T1000 (cell line): ENCODE measurements around the gene EIF1.
A peak's percentile ranks its signal among the peaks of the same experiment; 100 is the strongest.
"Not testable (repeated sequence)": the region's sequence is repeated elsewhere in the genome, so short reads cannot be mapped to it uniquely, and the experiment has no call there.

ENCODE experiments used
- DNase-seq: peaks from one replicate; lab custom pipeline; 2025; ENCODE audit warnings: mixed read lengths; lab: John Stamatoyannopoulos, UW

EIF1 gene

DNA sequence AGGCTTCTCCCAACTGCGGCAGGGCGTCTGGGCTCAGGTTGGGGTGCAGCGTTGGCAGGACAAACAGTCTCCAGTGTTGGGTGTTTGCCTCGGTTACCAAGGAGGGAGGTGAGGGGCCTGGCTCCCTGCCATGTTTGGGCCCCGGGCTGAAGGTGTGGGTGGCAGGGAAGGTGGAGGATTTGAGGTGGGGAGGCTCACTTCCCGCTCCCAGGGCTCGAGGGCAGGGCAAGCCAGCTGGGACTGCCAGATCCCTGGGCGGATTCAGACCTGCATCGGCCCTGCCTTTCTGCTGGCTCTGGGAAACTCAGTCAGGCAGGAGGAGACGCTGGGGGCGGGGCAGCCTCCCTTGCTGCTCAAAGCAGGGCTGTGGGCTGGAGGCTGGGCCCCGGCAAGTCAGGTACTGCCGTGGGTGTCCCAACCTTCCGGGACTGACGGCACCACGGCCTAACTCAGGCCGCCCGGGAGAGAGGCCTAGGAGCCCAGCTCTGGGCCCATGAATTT, 33.0 kb upstream of the EIF1 start:
- DNase-seq = no peak

DNA sequence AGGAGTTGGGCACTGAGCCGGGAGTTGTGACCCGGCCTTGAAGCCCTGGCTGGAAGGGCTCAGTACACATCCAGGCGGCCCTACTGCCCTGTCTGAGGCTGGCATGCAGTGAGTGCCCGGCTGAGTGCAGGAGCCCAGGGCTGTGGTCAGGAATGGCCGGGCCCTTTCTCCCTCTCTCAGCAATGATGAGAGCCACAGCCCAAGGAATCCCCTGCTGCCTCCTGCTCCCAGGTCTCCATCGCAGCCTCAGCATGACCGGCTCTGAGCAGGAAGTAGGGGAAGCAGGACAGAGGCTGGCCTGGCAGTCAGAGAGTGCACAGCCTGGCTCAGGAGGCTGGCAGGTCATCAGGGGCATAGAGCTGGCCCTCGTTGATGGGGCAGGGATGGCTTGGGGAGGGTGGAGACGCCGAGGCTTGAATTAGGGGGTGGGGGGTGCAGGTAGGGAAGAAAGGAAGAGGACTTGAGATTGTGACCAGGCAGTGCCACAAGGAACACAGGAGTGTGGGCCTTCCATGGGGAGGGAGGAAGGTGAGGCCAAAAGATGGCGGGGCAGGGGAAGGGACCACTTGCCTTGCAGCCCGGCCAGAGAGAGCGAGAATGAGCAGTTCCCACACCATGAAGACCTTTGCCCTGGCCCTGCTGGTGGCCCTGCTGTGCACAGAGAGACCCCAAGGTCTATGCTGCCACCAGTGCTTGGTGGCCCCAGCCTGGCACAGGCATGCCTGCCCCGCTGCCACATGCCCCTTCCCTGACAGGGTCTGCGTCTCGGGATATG, 32.2 kb upstream of the EIF1 start:
- DNase-seq = no peak

DNA sequence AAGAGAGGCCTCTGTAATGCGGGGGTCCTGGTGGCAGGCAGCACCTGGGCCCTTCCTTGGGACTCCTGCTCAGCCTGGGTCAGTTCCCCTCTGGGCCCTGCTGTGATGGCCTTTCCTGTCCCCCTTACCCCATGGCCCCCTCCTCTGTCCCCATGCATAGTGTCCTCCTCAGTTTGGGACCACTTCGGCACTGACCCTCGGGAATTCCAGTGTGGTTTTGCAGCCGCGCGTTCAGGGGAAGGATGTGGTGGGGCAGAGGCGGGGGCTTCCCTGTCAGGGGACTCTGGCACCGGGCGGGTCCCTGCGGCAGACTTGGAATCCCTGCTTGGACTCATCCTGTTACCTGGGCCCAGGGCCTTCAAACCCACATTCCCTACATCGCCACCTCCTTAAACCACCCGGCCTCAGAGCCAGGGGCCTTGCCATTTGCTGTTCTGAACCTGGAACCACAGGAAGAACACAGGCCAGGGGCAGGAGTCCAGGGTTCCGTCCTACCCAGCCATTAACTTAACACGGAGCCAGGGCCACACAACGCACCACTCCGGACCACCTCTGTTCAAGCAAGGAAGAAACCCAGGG, 31.4 kb upstream of the EIF1 start:
- DNase-seq = no peak

DNA sequence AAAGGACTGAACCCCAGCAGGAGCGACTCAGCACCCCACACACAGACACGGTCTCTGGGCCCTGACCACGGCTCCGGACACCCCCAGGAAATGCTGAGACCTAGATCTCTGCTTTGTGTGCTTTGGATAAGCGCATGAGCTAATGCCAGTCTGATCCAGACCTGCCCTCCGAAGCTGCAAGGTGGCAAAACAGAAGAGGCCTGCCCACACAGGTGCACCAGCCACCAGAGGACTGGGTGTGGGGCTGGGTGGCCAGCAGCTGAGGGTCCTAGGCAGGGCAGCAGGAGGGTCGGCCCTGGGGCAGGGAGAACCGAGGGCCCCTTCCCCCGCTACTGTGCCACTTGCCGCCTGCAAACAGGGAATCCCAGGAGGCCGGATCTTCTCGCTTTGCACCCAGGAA, 30.7 kb upstream of the EIF1 start:
- no peak for DNase-seq

DNA sequence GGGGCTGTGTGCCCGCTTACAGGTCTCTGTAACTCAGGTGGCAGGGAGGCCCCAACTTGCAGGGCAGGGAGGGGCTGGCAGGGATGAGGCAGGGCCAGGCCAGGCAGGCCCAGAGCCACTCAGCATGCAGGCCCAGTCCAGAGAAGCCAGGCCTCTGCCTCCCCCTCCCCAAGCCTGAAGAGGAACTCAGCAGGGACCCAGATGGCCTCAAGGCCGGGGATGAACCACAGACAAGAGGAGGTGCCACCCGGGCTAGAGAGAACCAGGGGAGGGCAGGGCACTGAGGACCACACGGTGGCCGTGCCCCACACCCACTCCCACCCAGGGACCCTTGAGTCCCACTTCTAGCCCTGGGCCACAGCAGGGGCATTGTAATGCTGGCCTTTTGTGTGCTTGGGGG, 29.8 kb upstream of the EIF1 start:
- no peak for DNase-seq

DNA sequence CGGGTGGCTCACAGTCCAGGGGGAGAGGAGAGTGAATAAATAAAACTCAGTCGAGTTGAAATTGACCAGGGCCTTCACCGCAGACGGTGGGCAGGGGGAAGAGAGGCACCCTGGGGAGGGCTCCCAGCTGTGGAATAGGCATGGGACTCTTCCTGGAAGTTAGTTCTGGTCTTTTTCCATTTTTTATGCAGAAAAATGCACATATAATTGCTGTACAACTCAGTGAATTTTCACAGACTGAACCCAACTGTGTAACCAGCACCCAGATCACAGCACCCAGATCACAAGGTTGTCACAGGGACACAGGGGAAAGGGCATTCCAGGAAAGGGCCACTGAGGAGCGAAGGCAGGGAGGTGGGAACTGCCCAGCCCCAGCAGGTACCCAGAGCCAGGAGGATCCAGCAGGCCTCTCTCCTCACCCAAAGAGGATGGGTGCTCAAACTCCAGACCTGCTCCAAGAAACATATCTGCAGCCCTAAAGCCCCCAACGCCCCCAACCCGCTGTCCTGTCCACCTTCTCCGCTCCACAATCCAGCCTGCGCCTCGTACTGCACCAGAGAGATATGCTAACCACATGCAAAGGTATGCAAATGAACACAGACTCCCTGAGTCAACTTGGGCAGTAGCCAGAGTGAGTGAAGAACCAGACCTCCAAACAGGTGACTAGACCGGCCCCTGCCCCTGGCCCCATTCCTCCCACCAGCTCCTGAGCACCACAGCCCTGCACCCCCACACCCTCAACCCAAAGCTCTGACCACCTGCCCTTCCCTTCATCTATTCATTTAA, 29.1 kb upstream of the EIF1 start:
- DNase-seq = no peak

DNA sequence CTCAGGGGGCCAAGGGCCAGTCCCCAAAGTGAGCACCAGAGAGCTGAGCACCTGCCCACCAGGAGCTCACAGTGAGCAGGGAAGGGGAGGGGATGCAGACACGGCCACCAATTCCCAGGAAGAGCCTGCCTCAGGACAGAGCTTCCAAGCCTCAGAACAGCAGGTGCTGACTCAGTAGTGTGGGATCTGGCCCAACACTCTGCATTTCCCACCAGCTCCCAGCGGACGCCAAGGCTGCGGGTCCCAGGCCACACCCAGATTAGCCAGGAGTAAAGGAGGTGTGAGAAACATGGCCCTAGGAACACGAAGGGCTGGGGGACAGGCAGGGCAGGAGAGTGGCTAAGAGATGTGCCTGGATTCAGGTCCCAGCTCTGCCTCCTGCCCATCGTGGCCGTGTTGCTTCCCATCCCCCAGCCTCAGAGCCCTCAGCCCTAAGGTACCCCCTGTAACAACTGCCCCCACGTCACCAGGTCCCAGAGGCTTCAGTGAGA, 28.4 kb upstream of the EIF1 start:
- DNase-seq = no peak

DNA sequence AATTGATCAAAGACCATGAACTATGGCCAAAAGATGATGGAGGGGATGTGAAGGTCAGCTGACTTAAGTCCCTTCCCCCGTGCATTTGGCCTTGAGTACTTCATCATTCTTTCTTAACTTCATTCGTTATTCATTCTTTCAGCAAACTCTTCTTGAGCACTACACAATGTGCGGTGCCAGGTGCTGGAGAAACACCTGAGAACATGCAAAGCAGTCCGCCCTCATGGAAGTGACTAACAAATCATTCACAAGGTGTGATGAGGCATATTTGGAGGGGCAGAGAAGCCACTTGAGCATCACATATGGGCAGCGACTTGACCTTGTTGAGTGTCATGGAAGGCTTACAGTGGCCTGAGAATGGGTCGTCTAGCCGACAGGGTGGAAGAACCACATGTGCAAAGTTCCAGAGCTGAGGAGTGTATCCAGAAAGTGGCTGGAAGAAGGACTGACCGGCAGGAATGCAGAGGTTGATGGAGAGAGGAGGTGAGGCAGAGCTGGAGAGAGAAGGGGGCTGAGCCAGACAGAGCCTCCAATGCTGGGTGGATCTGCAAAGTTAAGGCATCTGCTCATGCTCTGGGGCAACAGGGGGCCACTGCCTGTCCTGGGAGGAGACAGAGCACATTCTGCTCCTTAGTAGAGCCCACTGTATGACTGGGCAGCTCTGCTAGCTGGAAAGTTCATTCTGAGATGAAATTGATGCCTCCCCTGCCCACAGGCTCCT, 25.1 kb upstream of the EIF1 start:
- DNase-seq = no peak

DNA sequence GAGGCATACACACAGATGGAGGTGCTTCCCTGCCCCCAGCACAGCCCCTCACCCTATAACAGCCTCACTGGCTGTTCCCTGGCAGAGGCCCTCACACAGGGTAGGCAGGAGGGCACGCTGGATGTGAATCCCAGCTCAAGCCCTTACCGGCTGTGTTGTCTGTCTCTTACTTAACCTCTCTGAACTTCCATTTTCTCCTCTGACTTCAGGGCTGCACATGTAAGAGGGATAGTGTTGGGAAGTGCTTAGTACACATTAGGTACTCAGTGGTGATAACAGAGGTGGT, 24.6 kb upstream of the EIF1 start:
- no peak for DNase-seq

DNA sequence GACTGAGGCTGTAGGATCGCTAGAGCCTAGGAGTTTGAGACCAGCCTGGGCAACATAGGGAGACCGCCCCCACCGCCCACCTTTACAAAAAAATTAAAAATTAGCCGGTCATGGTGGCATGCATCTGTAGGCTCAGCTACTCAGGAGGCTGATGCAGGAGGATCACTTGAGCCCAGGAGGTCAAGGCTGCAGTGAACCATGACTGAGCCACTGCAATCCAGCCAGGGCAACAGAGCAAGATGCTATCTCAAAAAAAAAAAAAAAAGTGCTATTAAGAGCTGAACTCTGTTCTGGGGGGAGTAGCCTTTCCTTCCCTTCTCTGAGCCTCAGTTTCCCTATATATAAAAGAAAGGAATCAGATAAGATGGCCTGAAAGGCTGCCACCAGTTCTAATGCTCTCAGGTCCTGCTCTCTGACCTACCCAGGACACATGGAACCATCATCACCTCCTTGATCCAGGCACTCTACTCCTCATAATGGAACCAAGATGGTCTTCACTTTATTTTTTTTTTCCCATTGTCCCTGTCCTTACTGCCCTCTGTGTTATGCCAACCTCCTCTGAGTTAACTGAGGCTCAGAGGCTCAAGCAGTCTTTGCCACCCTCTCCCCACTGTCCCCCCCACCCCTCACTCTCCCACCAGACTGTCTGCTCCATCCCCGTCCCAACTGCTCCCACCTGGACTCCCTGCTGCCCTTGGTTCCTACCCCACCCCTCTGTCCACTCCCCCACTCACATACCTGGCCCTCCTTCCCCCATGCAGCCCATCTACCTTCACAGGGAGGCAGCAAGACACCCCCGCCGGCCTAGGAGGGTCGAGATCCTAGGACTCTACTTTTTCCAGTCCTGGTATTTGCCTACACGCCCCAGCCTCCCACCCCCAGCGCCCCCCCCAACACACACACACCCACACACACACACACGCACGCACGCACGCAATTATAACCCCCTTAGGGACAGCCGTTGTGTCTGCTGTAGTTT, 23.8 kb upstream of the EIF1 start:
- DNase-seq = no peak

DNA sequence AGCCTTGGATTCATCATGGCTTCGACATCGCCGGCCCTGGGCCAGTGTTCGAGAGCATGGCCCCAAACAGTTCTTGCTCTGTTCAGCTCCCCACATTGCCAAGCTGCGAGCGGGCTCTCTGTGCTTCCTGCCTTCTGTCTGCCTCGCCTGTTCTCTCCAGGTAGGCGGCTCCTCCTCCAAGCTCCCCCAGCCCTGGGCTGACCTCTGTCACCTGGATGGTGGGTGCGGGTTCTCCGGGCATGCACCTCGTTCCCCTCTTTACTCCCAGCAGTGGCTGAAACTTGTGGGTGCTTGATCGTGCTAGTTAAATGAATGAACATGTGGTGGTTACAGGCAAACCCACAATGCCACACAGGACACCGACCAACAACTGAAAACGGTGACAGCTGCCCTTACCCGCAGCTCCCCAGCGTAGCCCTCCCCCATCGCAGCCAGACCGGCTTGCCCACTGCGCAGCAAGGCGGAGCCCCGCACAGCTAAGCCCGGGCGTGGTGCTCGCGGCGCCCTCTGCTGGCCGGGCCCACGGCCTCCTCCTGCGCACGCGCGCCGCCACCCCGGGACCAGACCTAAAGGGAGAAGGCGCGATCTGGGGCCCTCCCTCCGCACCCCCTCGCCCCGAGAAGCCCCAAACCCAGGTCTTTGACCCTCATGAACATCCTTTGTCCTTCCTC, 23.0 kb upstream of the EIF1 start:
- peak; percentile 71 for DNase-seq

DNA sequence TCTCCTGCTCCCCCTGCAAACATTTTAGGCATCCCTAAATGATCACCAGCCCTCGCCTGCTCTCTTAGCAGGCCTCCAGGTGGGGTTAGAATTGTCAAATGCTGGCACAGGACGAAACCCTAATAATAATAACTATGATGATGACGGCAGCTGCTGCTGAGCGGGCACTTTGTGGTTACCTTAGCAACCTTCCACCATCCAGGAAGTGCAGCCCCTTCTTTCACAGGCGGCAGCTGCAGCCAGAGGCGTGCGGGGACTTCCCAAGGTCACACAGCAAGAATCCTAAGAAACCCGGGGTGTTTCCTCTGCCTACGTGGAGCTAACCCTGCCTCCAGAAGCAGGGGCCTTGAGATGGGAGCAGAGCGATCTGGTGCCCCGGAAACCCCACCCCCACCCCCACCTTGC, 22.4 kb upstream of the EIF1 start:
- DNase-seq = no peak

DNA sequence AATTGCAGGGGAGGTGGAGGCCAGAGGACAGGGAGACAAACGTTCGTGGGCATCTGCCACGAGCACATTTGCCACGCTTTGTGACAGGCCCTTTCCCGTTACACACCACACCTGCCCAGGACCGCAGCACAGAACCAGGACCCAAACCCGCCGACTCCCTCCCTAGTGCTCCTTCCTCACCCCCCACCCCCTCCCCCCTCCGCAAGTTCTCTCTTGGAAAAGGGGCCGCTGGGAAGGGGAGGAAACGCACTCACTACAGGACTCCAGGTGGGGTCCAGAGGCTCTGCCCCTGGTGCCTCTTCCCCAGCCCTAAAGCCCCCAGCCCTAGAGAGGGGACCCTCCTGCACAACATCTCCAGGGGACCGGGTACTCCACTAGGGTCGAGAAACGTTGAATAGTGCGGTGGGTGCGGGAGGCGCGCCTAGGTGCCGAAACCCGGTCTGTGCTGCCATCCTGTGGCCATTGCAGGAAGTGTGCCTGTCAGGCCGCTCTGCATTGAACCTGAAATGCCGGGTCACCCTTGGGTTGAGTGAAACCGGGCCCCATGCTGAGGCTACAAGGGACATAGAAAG, 21.9 kb upstream of the EIF1 start:
- peak; percentile 67 for DNase-seq

DNA sequence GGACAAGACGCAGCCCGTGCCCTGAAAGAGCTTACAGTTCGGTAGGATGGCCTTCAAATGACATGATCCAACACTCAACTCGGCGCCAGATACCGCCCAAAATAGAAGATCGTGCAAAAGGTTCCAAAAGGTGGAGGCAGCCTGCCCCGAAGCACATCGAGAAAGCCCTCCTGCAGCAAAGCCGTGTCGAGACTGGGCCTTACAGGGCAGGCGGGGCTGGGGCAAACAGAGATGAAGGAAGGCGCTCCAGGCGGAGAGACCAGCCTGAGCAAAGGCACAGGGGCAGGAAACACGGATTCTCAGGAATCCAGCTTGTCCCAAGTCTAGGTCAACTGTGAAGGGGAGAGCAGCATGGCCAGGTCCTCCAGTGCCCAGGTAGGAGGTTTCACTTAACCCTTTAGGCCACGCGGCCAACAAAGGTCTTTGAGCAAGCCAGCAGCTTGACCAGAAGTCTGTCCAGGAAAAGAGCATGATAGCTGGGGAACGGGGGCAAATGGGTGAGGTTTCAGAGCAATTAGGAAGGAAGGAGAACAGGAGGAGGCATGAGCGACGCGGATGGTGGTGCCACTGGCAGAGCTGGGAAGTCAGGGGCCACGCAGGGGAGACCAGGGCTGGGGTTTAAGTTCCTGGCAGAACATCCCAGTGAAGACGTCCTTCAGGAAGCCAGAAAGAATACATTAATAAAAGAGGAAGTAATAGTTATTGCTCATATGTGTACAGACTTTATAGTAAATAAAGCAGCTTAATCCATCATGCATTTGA, 21.2 kb upstream of the EIF1 start:
- no peak for DNase-seq

DNA sequence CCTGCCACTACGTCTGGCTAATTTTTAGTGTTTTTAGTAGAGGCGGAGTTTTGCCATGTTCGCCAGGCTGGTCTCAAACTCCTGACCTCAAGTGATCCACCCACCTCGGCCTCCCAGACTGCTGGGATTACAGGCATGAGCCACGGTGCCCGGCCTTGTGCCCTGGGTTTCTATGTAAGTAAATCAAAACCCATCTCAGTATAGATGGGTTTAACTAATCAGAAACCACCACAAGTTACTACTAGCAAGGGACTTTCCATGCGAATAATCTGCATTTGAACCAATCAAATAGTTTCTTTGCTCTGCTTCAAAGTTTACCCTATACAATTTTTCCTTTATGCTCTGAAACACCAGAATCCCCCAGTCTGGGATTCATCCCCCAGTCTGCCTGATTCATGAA, 16.5 kb upstream of the EIF1 start:
- DNase-seq = no peak

DNA sequence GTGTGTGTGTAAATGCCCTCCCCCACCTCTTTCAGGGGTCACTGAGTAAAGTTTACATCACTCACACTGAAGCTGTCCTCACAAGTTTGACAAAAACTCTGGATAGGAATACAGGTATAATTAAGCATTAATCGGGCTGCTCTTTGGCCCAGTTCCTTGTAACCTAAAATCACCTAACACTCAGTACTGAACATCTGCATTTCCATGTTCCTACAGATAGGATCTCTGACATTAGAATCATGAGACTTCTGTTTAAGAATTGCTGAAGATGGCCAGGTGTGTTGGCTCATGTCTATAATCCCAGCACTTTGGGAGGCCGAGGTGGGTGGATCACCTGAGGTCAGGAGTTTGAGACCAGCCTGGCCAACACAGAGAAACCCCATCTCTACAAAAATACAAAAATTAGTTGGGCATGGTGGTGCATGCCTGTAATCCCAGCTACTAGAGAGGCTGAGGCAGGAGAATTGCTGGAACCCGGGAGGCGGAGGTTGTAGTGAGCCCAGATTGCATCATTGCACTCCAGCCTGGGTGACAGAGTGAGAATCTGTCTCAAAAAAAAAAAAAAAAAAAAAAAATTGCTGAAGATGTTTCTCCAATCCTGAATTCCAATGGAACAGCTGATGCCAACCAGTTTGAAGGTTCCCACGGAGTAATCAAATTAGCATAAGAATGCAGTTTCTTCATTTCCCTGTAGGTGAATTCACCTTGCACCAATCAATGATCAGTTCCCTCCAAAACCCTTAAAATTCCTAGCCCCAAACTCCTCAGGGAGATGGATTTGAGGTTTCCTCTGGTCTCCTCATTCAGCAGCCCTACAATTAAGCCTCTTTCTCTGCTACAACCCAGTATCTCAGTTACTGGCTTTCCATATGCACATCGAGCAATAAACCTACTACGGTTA, 13.3 kb upstream of the EIF1 start:
- not testable (repeated sequence) for DNase-seq

DNA sequence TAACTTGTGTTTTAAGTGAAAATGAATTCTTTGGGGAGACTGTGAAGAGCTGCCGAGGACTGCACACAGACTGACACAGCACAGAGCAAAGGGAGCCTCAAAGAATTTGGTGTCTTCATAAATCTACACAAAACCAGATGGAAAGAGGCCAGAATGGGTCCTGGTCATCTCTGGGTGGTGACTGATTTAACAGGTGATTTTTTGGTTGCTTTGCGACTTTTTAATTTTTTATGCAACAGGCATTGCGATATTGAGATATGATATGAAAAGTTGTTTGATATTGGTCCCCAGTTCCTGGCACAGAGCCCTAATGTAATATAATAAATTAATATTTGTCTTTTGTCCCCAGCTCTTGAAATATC, 12.6 kb upstream of the EIF1 start:
- no peak for DNase-seq

DNA sequence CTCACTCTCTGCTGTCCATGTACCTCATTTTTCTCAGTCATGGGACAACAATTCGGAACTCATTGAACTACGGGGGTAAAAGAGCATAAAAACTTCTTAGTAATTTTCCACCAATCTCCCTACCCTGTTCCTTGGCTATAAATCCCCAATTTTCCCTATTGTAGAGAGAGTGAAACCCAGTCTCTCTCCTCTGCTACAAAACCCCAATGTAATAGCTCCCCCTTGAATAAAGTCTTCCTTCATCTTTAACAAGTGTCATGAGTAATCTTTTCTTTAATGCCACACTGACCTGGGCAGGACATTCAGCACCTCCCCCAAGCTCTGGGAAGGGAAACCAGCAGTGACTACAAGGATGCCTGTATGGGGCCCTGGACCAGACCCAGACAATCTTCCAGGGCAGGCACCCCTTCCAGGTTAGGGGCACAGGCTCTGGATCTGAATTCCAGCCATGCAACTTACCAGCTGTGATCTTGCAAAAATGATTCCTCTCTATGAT, 10.2 kb upstream of the EIF1 start:
- no peak for DNase-seq
